Lower leg skin (tissue), 3 donors: ENCODE results near the gene CLTCL1.

Experiments
- CTCF ChIP-seq, 3 donors: fragments of 450-650 bp; IDR thresholded peaks; one replicate each; pipeline ENCODE4 v1.5.1; 2016; ENCODE audit warnings: antibody characterized with exemption in 3 of 3, mild to moderate bottlenecking in 3 of 3, moderate library complexity in 2 of 3
- POLR2A ChIP-seq, 2 donors: fragments of 450-650 bp; IDR thresholded peaks; one replicate each; pipeline ENCODE4 v1.6.1; 2016 to 2017; ENCODE audit warnings: antibody characterized with exemption in 2 of 2, mild to moderate bottlenecking in 1 of 2, moderate library complexity in 1 of 2

DNA sequence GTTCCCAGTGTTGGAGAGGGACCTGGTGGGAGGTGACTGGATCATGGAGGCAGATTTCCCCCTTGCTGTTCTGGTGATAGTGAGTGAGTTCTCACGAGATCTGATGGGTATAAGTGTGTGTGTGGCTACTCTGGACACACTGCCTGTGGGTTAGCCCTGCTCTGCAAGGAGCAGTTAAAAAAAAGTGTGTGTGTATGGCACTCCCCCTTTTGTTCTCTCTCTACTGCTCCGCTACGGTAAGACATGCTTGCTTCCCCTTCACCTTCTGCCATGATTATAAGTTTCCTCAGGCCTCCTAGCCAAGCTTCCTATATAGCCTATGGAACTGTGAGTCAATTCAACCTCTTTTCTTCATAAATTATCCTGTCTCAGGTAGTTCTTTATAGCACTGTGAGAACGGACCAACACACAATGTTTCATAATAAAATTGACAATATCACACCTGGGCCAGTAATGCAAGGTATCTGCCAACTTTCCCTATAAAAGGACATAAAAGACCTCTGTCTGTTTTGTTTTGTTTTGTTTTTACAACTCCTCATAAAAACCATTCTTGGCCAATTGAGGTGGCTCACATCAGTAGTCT, 20.2 kb downstream of the CLTCL1 start:
- TF ChIP-seq CTCF (IDR thresholded peaks at IDR 0.05) (no peak), POLR2A (IDR thresholded peaks at IDR 0.05) (no peak)
